Skeletal muscle satellite cell (primary cell): ENCODE data around the gene OASL.

Experiments
- H3K27me3 ChIP-seq: 2 replicates; pipeline ENCODE4 v1.7.0; 2013; ENCODE audit warnings: low read length; ENCODE audit not compliant: control insufficient read depth, insufficient read depth
- H3K36me3 ChIP-seq: 2 replicates; pipeline ENCODE4 v1.7.0; 2013; ENCODE audit warnings: mild to moderate bottlenecking, control low read depth, low read length; ENCODE audit not compliant: insufficient read depth
- H3K4me1 ChIP-seq: 2 replicates; pipeline ENCODE4 v1.7.0; 2013; ENCODE audit warnings: low read length; ENCODE audit not compliant: control insufficient read depth, insufficient read depth
- H3K4me2 ChIP-seq: 2 replicates; pipeline ENCODE4 v1.7.0; 2013; ENCODE audit warnings: mild to moderate bottlenecking, low read length
- H3K4me3 ChIP-seq: 2 replicates; pipeline ENCODE4 v1.7.0; 2013; ENCODE audit warnings: low read length
- H3K9ac ChIP-seq: 2 replicates; pipeline ENCODE4 v1.7.0; 2013; ENCODE audit warnings: mild to moderate bottlenecking, low read depth, low read length, moderate library complexity
- H3K9me3 ChIP-seq: replicated peaks from 2 replicates; pipeline ENCODE4 v1.7.0; 2013; ENCODE audit warnings: mild to moderate bottlenecking, control low read depth, low read length

OASL gene

GRCh38 chr12:121005346-121005815, 33.7 kb downstream of the OASL start:
- no peak overlapping the region for H3K4me3 ChIP-seq
- peaks cover 40% of the 10 kb centered on the region for H3K36me3 ChIP-seq
- H3K4me1 ChIP-seq = no peaks in the 10 kb centered on the region
- H3K4me2 ChIP-seq = no peak overlapping the region
- H3K9me3 ChIP-seq = no peaks in the 10 kb centered on the region
- H3K27me3 ChIP-seq = no peaks in the 10 kb centered on the region
- H3K9ac ChIP-seq = no peak overlapping the region

- Histone ChIP-seq H3K9me3 (no peaks in the 10 kb centered on the region), H3K27me3 (no peaks in the 10 kb centered on the region), H3K4me3 (no peak overlapping the region), H3K9ac (no peak overlapping the region), H3K36me3 (peaks cover 39% of the 10 kb centered on the region), H3K4me2 (no peak overlapping the region), H3K4me1 (no peaks in the 10 kb centered on the region)
Measured at GRCh38 chr12:121004253-121004815, 34.7 kb downstream of the OASL start.

DNA sequence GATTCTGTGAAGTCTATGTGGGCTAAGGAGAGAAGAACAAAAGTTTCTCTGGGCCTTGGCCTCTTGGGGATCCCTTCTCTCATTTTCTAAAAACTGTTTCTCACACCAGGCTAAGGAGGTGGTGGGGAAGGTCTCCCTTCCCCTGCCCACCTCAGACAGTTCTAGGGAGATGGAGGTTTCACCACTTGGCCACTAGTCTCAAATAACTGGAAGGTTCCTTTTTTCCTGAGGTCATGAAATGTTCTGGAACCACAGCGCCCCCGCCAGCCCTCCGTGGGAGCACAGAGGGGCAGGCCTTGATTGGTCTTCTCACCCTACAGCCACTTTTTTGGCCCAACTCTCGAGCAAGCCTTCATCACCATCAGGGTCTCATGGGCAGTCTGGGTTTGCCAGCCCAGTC, 35.4 kb downstream of the OASL start:
- Histone ChIP-seq H3K4me2 (no peak overlapping the region), H3K9ac (no peak overlapping the region), H3K27me3 (no peaks in the 10 kb centered on the region), H3K9me3 (no peaks in the 10 kb centered on the region), H3K36me3 (peaks cover 39% of the 10 kb centered on the region), H3K4me3 (no peak overlapping the region), H3K4me1 (no peaks in the 10 kb centered on the region)

DNA sequence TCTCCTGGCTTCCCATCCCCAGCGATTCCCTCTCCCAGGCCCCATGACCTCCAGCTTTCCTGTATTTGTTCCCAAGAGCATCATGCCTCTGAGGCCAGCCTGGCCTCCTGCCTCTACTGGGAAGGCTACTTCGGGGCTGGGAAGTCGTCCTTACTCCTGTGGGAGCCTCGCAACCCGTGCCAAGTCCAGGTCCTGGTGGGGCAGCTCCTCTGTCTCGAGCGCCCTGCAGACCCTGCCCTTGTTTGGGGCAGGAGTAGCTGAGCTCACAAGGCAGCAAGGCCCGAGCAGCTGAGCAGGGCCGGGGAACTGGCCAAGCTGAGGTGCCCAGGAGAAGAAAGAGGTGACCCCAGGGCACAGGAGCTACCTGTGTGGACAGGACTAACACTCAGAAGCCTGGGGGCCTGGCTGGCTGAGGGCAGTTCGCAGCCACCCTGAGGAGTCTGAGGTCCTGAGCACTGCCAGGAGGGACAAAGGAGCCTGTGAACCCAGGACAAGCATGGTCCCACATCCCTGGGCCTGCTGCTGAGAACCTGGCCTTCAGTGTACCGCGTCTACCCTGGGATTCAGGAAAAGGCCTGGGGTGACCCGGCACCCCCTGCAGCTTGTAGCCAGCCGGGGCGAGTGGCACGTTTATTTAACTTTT, 37.1 kb downstream of the OASL start:
- Histone ChIP-seq H3K27me3 (peaks cover 6% of the 10 kb centered on the region), H3K4me2 (no peak overlapping the region), H3K9ac (no peak overlapping the region), H3K4me3 (no peak overlapping the region), H3K4me1 (no peaks in the 10 kb centered on the region), H3K9me3 (no peaks in the 10 kb centered on the region), H3K36me3 (peaks cover 27% of the 10 kb centered on the region)

- no peak overlapping the region for H3K4me3 ChIP-seq
- H3K36me3 ChIP-seq = peaks cover 24% of the 10 kb centered on the region
Measured at GRCh38 chr12:121001060-121001459, 38.0 kb downstream of the OASL start.

DNA sequence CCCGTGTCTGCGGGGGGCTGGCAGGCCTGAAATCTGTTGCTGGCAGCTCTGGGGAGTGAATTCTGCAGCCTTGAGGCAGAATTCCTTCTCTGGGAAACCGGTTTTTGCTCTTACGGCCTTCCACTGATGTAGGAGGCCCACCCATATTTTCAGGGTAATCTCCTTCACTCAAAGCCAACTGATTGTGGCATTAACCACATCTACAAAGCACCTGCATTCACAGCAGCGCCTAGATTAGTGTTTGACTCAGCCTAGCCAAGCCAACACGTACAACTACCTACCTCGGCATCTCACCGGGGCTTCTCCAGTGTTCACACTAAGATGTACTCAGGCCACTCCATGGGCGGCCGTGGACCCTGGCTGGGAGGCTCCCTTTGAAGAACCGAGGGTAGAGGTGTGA, 38.5 kb downstream of the OASL start:
- H3K36me3 ChIP-seq = peaks cover 21% of the 10 kb centered on the region
- no peak overlapping the region for H3K4me3 ChIP-seq
- no peak overlapping the region for H3K9ac ChIP-seq
- H3K4me1 ChIP-seq = no peaks in the 10 kb centered on the region
- no peak overlapping the region for H3K4me2 ChIP-seq
- H3K27me3 ChIP-seq = peaks cover 14% of the 10 kb centered on the region
- H3K9me3 ChIP-seq = no peaks in the 10 kb centered on the region

More at GRCh38 chr12:121001060-121001459, 38.0 kb downstream of the OASL start:
- Histone ChIP-seq H3K27me3 (peaks cover 11% of the 10 kb centered on the region), H3K4me1 (no peaks in the 10 kb centered on the region), H3K9me3 (no peaks in the 10 kb centered on the region), H3K9ac (no peak overlapping the region), H3K4me2 (no peak overlapping the region)

DNA sequence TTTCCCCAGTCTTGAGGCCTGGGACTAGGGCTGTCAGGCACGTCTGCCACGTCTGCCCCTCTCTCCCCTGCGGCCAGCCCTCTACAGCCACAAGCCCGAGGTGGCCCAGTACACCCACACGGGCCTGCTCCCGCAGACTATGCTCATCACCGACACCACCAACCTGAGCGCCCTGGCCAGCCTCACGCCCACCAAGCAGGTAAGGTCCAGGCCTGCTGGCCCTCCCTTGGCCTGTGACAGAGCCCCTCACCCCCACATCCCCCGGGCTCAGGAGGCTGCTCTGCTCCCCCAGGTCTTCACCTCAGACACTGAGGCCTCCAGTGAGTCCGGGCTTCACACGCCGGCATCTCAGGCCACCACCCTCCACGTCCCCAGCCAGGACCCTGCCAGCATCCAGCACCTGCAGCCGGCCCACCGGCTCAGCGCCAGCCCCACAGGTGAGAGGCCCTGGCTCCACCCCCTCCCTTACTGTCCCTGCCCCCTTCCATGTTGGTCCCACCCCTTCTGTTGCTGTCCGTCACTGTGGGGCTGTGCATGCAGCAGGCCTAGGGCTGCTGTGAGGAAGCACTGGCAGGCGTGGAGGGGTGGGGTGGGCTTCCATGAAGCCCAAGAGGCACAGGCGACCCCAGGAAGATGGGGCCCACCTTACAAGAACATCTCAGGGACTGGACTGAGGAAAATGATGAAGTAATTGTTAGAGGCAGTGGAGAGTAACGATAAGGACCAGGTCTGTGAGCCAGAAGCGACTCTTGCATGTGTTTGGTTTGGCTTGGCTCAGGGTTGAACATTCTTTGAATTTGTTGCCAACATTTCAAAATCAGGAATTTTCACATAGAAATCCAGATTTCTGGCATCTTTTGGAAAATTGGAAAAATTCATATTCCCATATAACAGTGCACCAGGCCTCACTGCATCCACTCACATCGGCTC, 39.6 kb downstream of the OASL start:
- H3K36me3 ChIP-seq = peaks cover 14% of the 10 kb centered on the region
- no peak overlapping the region for H3K4me2 ChIP-seq
- H3K4me3 ChIP-seq = no peak overlapping the region
- no peak overlapping the region for H3K9ac ChIP-seq
- no peaks in the 10 kb centered on the region for H3K9me3 ChIP-seq
- peaks cover 16% of the 10 kb centered on the region for H3K27me3 ChIP-seq
- H3K4me1 ChIP-seq = no peaks in the 10 kb centered on the region

DNA sequence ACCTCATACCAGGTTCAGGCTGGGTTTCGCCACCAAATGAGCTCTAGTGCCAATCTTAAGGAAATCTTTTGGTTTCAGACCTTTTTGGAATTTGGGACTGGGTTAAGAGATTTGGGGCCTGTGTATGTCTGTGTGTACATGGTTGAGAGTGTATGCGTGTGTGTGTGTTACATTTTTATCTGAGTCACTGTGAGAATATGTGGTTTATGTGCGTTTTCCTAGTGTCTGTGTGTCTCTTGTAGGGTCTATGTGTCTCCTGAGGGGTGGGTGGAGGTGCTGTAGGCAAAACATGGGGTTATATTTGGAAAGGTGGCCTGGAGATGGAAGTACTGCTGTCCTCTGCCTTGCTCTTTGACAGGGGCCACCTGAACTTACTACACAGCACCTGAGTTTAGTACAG, 40.6 kb downstream of the OASL start:
- Histone ChIP-seq H3K27me3 (peaks cover 27% of the 10 kb centered on the region), H3K4me1 (no peaks in the 10 kb centered on the region), H3K4me3 (no peak overlapping the region), H3K9me3 (no peaks in the 10 kb centered on the region), H3K36me3 (peaks cover 4% of the 10 kb centered on the region), H3K9ac (no peak overlapping the region), H3K4me2 (no peak overlapping the region)

GRCh38 chr12:120997448-120997847, 41.6 kb downstream of the OASL start:
- Histone ChIP-seq H3K9ac (no peak overlapping the region), H3K9me3 (no peaks in the 10 kb centered on the region), H3K4me3 (no peak overlapping the region), H3K27me3 (peaks cover 36% of the 10 kb centered on the region), H3K4me1 (no peaks in the 10 kb centered on the region), H3K36me3 (no peaks in the 10 kb centered on the region), H3K4me2 (no peak overlapping the region)

DNA sequence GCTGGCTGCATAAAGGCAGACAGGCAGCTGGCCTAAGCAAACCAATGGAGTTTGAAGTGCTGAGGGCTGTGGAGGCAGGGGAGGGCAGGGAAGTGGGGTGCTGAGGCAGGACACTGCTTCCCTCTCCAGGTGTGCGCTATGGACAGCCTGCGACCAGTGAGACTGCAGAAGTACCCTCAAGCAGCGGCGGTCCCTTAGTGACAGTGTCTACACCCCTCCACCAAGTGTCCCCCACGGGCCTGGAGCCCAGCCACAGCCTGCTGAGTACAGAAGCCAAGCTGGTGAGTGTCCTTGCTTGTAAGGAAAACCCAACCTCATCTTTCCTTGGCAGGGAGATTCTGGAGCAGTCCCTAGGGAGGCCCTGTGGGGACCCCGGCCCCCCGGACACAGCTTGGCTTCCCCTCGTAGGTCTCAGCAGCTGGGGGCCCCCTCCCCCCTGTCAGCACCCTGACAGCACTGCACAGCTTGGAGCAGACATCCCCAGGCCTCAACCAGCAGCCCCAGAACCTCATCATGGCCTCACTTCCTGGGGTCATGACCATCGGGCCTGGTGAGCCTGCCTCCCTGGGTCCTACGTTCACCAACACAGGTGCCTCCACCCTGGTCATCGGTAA, 42.8 kb downstream of the OASL start:
- no peaks in the 10 kb centered on the region for H3K36me3 ChIP-seq
- no peak overlapping the region for H3K4me2 ChIP-seq
- no peak overlapping the region for H3K9ac ChIP-seq
- H3K4me3 ChIP-seq = no peak overlapping the region
- peaks cover 36% of the 10 kb centered on the region for H3K27me3 ChIP-seq
- H3K4me1 ChIP-seq = no peaks in the 10 kb centered on the region
- H3K9me3 ChIP-seq = no peaks in the 10 kb centered on the region

GRCh38 chr12:120994589-120995337, 44.3 kb downstream of the OASL start:
- H3K9ac ChIP-seq = no peak overlapping the region
- no peak overlapping the region for H3K4me3 ChIP-seq
- no peaks in the 10 kb centered on the region for H3K4me1 ChIP-seq
- peaks cover 40% of the 10 kb centered on the region for H3K27me3 ChIP-seq
- no peaks in the 10 kb centered on the region for H3K36me3 ChIP-seq
- H3K4me2 ChIP-seq = no peak overlapping the region
- H3K9me3 ChIP-seq = no peaks in the 10 kb centered on the region
